H1 (cell line): ENCODE results near the gene WDR7. TPM values are rescaled to one million over a fixed set of nuclear protein-coding genes. Genes with fewer than 3 reads are reported as not detected.

Experiments
- CTCF ChIA-PET: fragments of 300-600 bp; sonication (Branson Sonifier 250); formaldehyde crosslinking; loops from one replicate; lab custom pipeline; 2021; ENCODE audit not compliant: partially characterized antibody; lab: Charles Lee
- POLR2A ChIA-PET: fragments of 300-600 bp; sonication (Branson Sonifier 250); formaldehyde crosslinking; loops from one replicate; lab custom pipeline; 2021; ENCODE audit warnings: inconsistent platforms; ENCODE audit not compliant: partially characterized antibody; lab: Charles Lee
- DNase-seq, 2 experiments: peaks; one replicate each; pipeline versions ENCODE4 v3.0.0 to v3.0.0-alpha.2; 2010 to 2022; ENCODE audit warnings: low spot score in 2 of 2, low read depth in 1 of 2, mixed read lengths in 1 of 2
- FAIRE-seq: peaks from 2 replicates; lab custom pipeline; 2011; peaks lifted over from hg19 to GRCh38; lab: Jason Lieb, UNC
- H2AFZ ChIP-seq: 2 replicates; pipeline ENCODE4 v1.8.1; 2012; ENCODE audit warnings: low read length, inconsistent platforms
- H2AK5ac ChIP-seq: 2 replicates; pipeline ENCODE4 v1.6.1; 2013; ENCODE audit warnings: low read depth, low read length
- H2BK120ac ChIP-seq: replicated peaks from 2 replicates; pipeline ENCODE3; 2013; ENCODE audit warnings: low read depth, low read length, inconsistent platforms
- H2BK12ac ChIP-seq: 2 replicates; pipeline ENCODE4 v1.6.1; 2013; ENCODE audit warnings: low read depth, low read length
- H2BK15ac ChIP-seq: 2 replicates; pipeline ENCODE4 v1.6.1; 2013; ENCODE audit warnings: low read length
- H2BK20ac ChIP-seq: 2 replicates; pipeline ENCODE4 v1.6.1; 2013; ENCODE audit warnings: low read length
- H2BK5ac ChIP-seq: 2 replicates; pipeline ENCODE4 v1.6.1; 2013; ENCODE audit warnings: low read depth, low read length
- H3K14ac ChIP-seq: 2 replicates; pipeline ENCODE4 v1.6.1; 2013; ENCODE audit warnings: inconsistent platforms; ENCODE audit not compliant: insufficient read length
- H3K18ac ChIP-seq: 2 replicates; pipeline ENCODE4 v1.6.1; 2013; ENCODE audit warnings: low read length; ENCODE audit errors: extremely low read depth
- H3K23ac ChIP-seq: 2 replicates; pipeline ENCODE4 v1.6.1; 2013; ENCODE audit warnings: inconsistent platforms; ENCODE audit not compliant: insufficient read length
- H3K23me2 ChIP-seq: 2 replicates; pipeline ENCODE4 v1.6.1; 2013; ENCODE audit warnings: low read depth, low read length
- H3K27ac ChIP-seq: 2 replicates; pipeline ENCODE4 v1.6.1; 2011; ENCODE audit warnings: low read depth, low read length, inconsistent platforms
- H3K27me3 ChIP-seq, 4 experiments: replicated peaks in 1 of 4; 1 replicate in 1 of 4; 2 replicates in 3 of 4; pipeline versions ENCODE4 v1.6.1 to v1.8.1; 2011 to 2013; ENCODE audit warnings: low read length in 3 of 4, mild to moderate bottlenecking in 3 of 4, inconsistent platforms in 2 of 4, mixed read lengths in 2 of 4, moderate library complexity in 1 of 4; ENCODE audit not compliant: control insufficient read depth in 3 of 4, insufficient read depth in 3 of 4; ENCODE audit errors: extremely low read depth in 1 of 4
- H3K36me3 ChIP-seq, 4 experiments: 2 replicates each; pipeline versions ENCODE4 v1.6.1 to v1.8.1; 2011 to 2013; ENCODE audit warnings: mild to moderate bottlenecking in 4 of 4, low read length in 3 of 4, moderate library complexity in 2 of 4, control low read depth in 1 of 4, inconsistent platforms in 1 of 4; ENCODE audit not compliant: insufficient read depth in 4 of 4, control insufficient read depth in 2 of 4
- H3K4ac ChIP-seq: replicated peaks from 2 replicates; pipeline ENCODE3; 2013; ENCODE audit warnings: low read length, low read depth, mixed read lengths, inconsistent platforms; ENCODE audit not compliant: insufficient read length
- H3K4me1 ChIP-seq, 4 experiments: replicated peaks in 1 of 4; 1 replicate in 1 of 4; 2 replicates in 3 of 4; pipeline versions ENCODE4 v1.6.1 to v1.8.1; 2011 to 2013; ENCODE audit warnings: low read length in 3 of 4, inconsistent platforms in 2 of 4, mixed read lengths in 1 of 4; ENCODE audit not compliant: insufficient read depth in 4 of 4, control insufficient read depth in 3 of 4
- H3K4me2 ChIP-seq, 2 experiments: 2 replicates each; pipeline versions ENCODE4 v1.6.1 to v1.8.1; 2011 to 2013; ENCODE audit warnings: low read depth in 2 of 2, low read length in 2 of 2, control low read depth in 1 of 2, inconsistent platforms in 1 of 2, mild to moderate bottlenecking in 1 of 2; ENCODE audit not compliant: insufficient read depth in 1 of 2
- H3K4me3 ChIP-seq, 4 experiments: fragments of 200-600, 300-600 bp in 1 of 4; sonication (generic), shearing (Covaris generic), sonication (Bioruptor Twin) in 1 of 4; 2 replicates each; pipeline versions ENCODE4 v1.5.1 to v1.8.1; 2011 to 2016; ENCODE audit warnings: low read length in 4 of 4, low read depth in 3 of 4, control low read depth in 2 of 4, inconsistent platforms in 2 of 4, mild to moderate bottlenecking in 2 of 4, mixed read lengths in 1 of 4, moderate library complexity in 1 of 4; ENCODE audit not compliant: insufficient read depth in 2 of 4; ENCODE audit errors: extremely low read depth in 1 of 4
- H3K56ac ChIP-seq: replicated peaks from 2 replicates; pipeline ENCODE3; 2013; ENCODE audit warnings: low read depth, mild to moderate bottlenecking, mixed read lengths, low read length, inconsistent platforms; ENCODE audit not compliant: insufficient read length
- H3K79me1 ChIP-seq: 2 replicates; pipeline ENCODE4 v1.6.1; 2013; ENCODE audit warnings: low read depth, low read length, control low read depth
- H3K79me2 ChIP-seq, 2 experiments: 2 replicates each; pipeline versions ENCODE4 v1.6.1 to v1.8.1; 2012 to 2013; ENCODE audit warnings: low read length in 2 of 2, mild to moderate bottlenecking in 2 of 2, inconsistent platforms in 1 of 2; ENCODE audit not compliant: insufficient read depth in 2 of 2, control insufficient read depth in 1 of 2
- H3K9ac ChIP-seq, 4 experiments: replicated peaks in 1 of 4; 1 replicate in 1 of 4; 2 replicates in 3 of 4; pipeline versions ENCODE4 v1.6.1 to v1.8.1; 2011 to 2013; ENCODE audit warnings: low read depth in 3 of 4, low read length in 3 of 4, control low read depth in 2 of 4, mild to moderate bottlenecking in 2 of 4, moderate library complexity in 2 of 4, inconsistent platforms in 1 of 4; ENCODE audit errors: extremely low read depth in 1 of 4
- H3K9me3 ChIP-seq, 2 experiments: 2 replicates each; pipeline versions ENCODE4 v1.6.1 to v1.8.1; 2012 to 2013; ENCODE audit warnings: mild to moderate bottlenecking in 2 of 2, moderate library complexity in 2 of 2, control low read depth in 1 of 2, inconsistent platforms in 1 of 2, low read depth in 1 of 2, low read length in 1 of 2, mixed read lengths in 1 of 2; ENCODE audit not compliant: insufficient read depth in 2 of 2
- H4K20me1 ChIP-seq, 2 experiments: replicated peaks in 1 of 2; 2 replicates each; pipeline versions ENCODE3 to v1.8.1; 2011 to 2013; ENCODE audit warnings: inconsistent platforms in 2 of 2, low read length in 2 of 2, mild to moderate bottlenecking in 1 of 2; ENCODE audit not compliant: insufficient read depth in 2 of 2, control insufficient read depth in 1 of 2
- H4K5ac ChIP-seq: 2 replicates; pipeline ENCODE4 v1.6.1; 2013; ENCODE audit warnings: low read length, low read depth, mixed read lengths, inconsistent platforms; ENCODE audit not compliant: insufficient read length
- H4K8ac ChIP-seq: 2 replicates; pipeline ENCODE4 v1.8.0; 2013; ENCODE audit warnings: mild to moderate bottlenecking, moderate library complexity, low read length, inconsistent platforms; ENCODE audit not compliant: insufficient read depth; ENCODE audit errors: extremely low read depth
- H4K91ac ChIP-seq: replicated peaks from 2 replicates; pipeline ENCODE3; 2013; ENCODE audit warnings: low read length, mixed read lengths, inconsistent platforms; ENCODE audit not compliant: insufficient read length
- EP300 ChIP-seq, 2 experiments: IDR thresholded peaks; 1 replicate in 1 of 2; 2 replicates in 1 of 2; pipeline ENCODE4 v1.6.1; 2011 to 2012; ENCODE audit warnings: low read depth in 2 of 2, low read length in 2 of 2, mild to moderate bottlenecking in 2 of 2, borderline replicate concordance in 1 of 2, inconsistent platforms in 1 of 2, moderate library complexity in 1 of 2
- WGBS, 2 experiments: shearing (Covaris generic) in 1 of 2; methylation state at CpG; one replicate each; pipeline versions ENCODE4 v1.1.6 to v1.1.7; 2013 to 2015; ENCODE audit warnings: low lambda C conversion rate in 2 of 2, mixed read lengths in 2 of 2, inconsistent platforms in 1 of 2, low coverage in 1 of 2, missing lambda C conversion rate in 1 of 2; ENCODE audit not compliant: insufficient replicate concordance in 2 of 2, insufficient coverage in 1 of 2, insufficient read length in 1 of 2; ENCODE audit errors: extremely low coverage in 1 of 2, missing lambda C conversion rate in 1 of 2; 5-methylcytosine and 5-hydroxymethylcytosine counted together
- polyA plus RNA-seq, 7 experiments: library from polyadenylated mRNA; depleted of rRNA in 3 of 7; stranded (reverse) in 5 of 7; unstranded in 2 of 7; fragments of >200 nt in 5 of 7; fragments of 200-250 nt in 2 of 7; gene quantifications; 1 replicate in 5 of 7; 2 replicates in 1 of 7; 4 replicates in 1 of 7; pipeline versions ENCODE4 v1.2.1 to v1.2.3, GENCODE V29; 2011 to 2013; ENCODE audit warnings: missing spikeins in 2 of 7, mixed read lengths in 2 of 7
- total RNA-seq: library from RNA; stranded (reverse); fragmentation: NEBNext Ultra II Directional; extraction: Animal tissue kit (Norgen Biotek cat#: 25700); gene quantifications from 2 replicates; pipeline ENCODE4 v1.2.1, GENCODE V29; 2021

Gene WDR7
- total and polyA plus RNA-seq, 2 of the 8 experiments (the other 6 are each of a cell fraction or from before 2014, with no cell fraction given), result 5.5 to 15.2 TPM

DNA sequence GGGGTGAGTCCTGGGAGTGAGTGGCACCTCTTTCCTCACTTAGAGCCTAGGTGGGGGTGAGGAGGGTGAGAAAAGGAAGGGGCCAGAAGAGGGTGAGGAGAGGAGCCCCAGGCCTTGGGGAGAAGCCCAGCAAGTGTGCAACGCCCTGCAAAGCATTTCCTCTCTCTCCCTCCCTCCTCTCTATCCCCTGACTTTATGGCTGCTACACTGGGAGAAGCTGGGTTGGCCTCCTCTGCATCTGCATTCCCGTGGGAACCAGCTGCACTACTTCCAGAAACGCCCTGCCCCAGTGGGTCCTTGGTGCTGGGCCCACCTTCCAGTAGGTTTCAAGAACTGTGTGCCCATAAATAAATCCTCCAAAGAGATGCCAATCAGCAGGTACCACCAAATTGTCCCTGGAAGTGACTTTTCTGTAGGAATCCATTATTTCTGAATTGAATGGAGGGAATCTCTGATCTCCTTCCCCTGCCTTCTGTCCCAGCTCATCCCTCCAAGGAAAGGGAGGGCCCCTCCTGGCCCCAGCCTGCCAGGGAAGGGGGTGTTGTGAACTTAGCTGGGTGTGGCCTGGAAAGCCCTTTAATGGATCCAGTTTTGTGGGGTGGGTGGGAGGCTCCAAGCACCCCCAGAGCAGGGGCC lies 400.0 kb downstream of the WDR7 start:
- no peak overlapping the region for H3K27ac ChIP-seq
- H3K4me2 ChIP-seq, result no peak overlapping the region
- no peak overlapping the region for H2BK12ac ChIP-seq
- H4K5ac ChIP-seq, result no peak overlapping the region
- H2BK120ac ChIP-seq, result no peak overlapping the region
- H2BK20ac ChIP-seq, result no peak overlapping the region
- H3K79me1 ChIP-seq, result no peaks in the 10 kb centered on the region
- no peak overlapping the region for H2BK15ac ChIP-seq
- no peaks in the 10 kb centered on the region for H3K27me3 ChIP-seq
- no peak overlapping the region for H4K8ac ChIP-seq
- no peak overlapping the region for H3K4ac ChIP-seq
- no peak overlapping the region for H2BK5ac ChIP-seq
- no peaks in the 10 kb centered on the region for H3K79me2 ChIP-seq
- ChIA-PET CTCF (interaction anchor here (0.7 to 2.5 kb wide), 4 partner anchors 16 to 396 kb away, joined by 3 to 8 read pairs (median 4); no protein-coding TSS in a partner anchor), POLR2A (interaction anchor here (1.0 kb wide), 1 partner anchor 12 kb away, joined by 6 read pairs; no protein-coding TSS in a partner anchor)
- no peak for TF ChIP-seq EP300 (IDR thresholded peaks at IDR 0.05; ENCODE audit: borderline replicate concordance in 1 of 2, low read depth in 2 of 2, low read length in 2 of 2)
- no peak overlapping the region; the same call in 1 of the 2 replicates for H2AFZ ChIP-seq
- H2AK5ac ChIP-seq, result no peak overlapping the region
- H3K4me1 ChIP-seq, result peaks cover 0 to 2% (median 0%) of the 10 kb centered on the region in 4 experiments; a peak in 3 of 7 replicates
- no peak overlapping the region for H3K56ac ChIP-seq
- FAIRE-seq (no peak), DNase-seq (no peak)
- no peaks in the 10 kb centered on the region for H3K36me3 ChIP-seq
- no peak overlapping the region for H3K23ac ChIP-seq
- no peak overlapping the region for H3K4me3 ChIP-seq
- no peak overlapping the region for H3K9ac ChIP-seq
- no peak overlapping the region for H3K18ac ChIP-seq
- WGBS, 2 experiments, result 82% methylated on average over 2 of the region's 3 CpGs; no CpG with 5 or more reads in 1 of the 2 experiments
- H3K14ac ChIP-seq, result no peak overlapping the region
- H4K91ac ChIP-seq, result no peak overlapping the region
- H4K20me1 ChIP-seq, result no peaks in the 10 kb centered on the region
- H3K9me3 ChIP-seq, result peaks cover 0 to 2% of the 10 kb centered on the region in 2 experiments; a peak in 1 of 4 replicates
- H3K23me2 ChIP-seq, result no peaks in the 10 kb centered on the region
